ENCODE results near the gene PDE1C. TPM values are rescaled to one million over a fixed set of nuclear protein-coding genes. Genes with fewer than 3 reads are reported as not detected.

Gene PDE1C
- total RNA-seq, 6 experiments from 2014 or later, result 0.19 to 1.9 (median 1.2) TPM

DNA sequence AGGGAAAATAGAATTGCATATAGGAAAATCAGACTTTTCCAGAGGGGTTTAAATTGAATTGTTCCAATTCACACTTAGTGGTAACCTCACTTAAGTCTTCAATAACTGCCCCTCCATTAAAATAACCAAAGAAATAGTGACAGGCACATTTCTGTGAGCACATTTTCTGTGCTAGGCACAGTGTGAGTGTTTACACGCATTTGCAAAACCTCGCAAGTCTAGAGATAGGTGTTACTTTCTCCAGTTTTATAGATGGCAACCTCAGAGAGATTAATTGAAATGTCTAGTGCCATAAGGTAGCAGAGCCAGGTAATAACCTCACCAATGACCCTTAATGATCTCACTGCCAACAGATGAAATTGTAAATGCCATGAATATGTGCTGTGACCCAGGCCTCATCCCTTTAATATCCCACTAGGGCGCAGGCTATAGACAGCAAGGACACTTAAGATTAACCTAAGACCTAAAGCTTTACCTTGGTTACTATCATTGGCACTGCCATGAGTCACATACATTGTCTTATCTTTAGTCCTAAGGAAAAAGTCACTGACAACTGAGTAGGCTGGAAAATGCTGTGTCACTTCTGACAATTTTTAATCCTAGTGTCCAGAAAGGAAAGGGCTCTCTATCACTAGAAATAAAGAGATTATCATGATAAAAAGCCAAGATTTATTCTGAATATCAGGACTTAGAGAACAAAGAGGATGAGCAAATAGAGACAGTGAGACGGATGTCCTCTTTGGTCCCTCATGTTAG is 195.4 kb downstream of the PDE1C start:
- no peak for DNase-seq
- TF ChIP-seq, protein P1, sequence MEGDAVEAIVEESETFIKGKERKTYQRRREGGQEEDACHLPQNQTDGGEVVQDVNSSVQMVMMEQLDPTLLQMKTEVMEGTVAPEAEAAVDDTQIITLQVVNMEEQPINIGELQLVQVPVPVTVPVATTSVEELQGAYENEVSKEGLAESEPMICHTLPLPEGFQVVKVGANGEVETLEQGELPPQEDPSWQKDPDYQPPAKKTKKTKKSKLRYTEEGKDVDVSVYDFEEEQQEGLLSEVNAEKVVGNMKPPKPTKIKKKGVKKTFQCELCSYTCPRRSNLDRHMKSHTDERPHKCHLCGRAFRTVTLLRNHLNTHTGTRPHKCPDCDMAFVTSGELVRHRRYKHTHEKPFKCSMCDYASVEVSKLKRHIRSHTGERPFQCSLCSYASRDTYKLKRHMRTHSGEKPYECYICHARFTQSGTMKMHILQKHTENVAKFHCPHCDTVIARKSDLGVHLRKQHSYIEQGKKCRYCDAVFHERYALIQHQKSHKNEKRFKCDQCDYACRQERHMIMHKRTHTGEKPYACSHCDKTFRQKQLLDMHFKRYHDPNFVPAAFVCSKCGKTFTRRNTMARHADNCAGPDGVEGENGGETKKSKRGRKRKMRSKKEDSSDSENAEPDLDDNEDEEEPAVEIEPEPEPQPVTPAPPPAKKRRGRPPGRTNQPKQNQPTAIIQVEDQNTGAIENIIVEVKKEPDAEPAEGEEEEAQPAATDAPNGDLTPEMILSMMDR (IDR thresholded peaks at IDR 0.05), result no peak
- Mint-ChIP-seq H3K27me3 (ENCODE audit: insufficient read depth) (no peaks in the 10 kb centered on the region), H3K27ac (no peak overlapping the region), H3K9me3 (peaks cover 5% of the 10 kb centered on the region), H3K4me3 (no peak overlapping the region), H3K4me1 (ENCODE audit: low read depth) (no peaks in the 10 kb centered on the region), H3K36me3 (ENCODE audit: low read depth) (no peaks in the 10 kb centered on the region)

DNA sequence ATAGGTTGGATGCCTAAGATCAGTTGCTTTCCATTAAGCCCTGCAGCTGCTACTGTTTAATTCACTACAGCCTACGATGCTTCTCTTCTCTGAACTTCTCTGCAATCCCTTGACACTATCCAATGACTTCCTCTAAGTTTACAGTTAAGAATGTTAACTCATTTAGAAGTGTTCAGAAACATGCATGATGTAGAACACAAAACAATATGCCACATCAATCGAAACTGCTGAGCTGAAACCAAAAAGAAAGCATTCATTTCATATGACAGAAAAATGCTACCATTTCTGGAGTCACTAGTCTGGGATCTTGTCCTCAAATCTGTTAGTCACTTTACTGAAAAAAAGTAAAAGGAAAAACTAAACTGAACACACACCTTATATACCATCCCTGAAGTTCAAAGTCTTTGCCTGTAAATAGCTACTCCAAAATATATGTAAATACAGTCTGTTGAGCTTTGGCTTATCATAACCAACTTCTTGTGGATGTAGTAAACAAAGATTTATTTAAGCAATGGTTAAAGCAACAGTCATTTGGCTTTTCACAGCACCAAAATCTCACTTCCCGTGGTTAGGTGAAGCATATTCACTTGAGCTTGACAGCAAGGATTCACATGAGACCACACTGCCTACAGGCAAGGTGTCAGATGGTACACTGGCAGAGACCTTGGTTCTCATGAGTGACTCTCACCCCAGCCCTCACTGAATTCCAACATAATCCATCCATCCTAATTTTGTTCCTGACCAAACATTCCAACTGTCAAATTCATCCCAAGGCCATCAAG is 196.2 kb downstream of the PDE1C start:
- no peak overlapping the region for H3K27ac Mint-ChIP-seq
- peaks cover 12% of the 10 kb centered on the region for H3K9me3 Mint-ChIP-seq
- no peaks in the 10 kb centered on the region for H3K27me3 Mint-ChIP-seq (ENCODE audit: insufficient read depth)
- DNase-seq, result no peak
- H3K4me3 Mint-ChIP-seq, result no peak overlapping the region
- TF ChIP-seq, protein P1 (IDR thresholded peaks at IDR 0.05), result no peak
- no peaks in the 10 kb centered on the region for H3K36me3 Mint-ChIP-seq (ENCODE audit: low read depth)
- H3K4me1 Mint-ChIP-seq (ENCODE audit: low read depth), result no peaks in the 10 kb centered on the region

DNA sequence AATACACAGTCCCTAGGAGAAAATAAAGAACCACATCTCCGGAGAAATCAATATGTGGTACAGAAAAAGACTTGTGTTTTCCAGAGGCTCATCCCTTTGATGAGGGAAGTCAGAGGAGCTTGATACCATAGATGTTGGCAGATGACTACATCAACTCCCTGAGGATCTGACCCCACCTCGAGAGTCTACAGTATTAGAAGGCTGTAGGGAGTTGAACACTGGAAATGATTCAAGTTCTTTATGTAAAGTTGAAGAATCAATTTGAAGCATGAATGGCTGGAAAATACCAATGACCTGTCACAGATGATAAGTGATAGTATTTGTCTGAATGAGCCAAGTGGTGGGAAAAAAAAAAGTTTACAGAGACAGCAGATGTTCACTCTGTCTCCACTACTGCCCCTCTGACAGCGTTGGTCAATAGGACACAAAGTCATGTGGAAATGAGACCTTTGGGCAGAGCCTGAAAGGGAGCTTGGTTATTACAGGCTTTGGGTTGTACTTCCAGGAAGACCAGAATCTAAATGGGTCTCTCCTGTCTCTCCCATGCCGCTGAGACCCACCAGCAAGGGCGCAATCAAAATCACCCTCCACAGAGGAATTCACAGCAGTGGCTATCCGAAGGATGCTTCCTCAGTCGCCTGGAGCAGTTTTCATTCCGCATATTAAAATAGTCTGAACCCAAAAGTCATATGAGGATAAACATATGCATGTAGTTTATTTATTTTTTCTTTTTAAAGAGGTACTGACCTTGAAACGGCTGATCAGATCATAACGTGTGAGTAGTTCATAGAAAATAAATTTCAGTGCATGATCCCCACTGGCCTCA is 197.4 kb downstream of the PDE1C start:
- H3K27ac Mint-ChIP-seq, result no peak overlapping the region
- H3K27me3 Mint-ChIP-seq (ENCODE audit: insufficient read depth), result no peaks in the 10 kb centered on the region
- peaks cover 21% of the 10 kb centered on the region for H3K9me3 Mint-ChIP-seq
- no peaks in the 10 kb centered on the region for H3K4me1 Mint-ChIP-seq (ENCODE audit: low read depth)
- no peak overlapping the region for H3K4me3 Mint-ChIP-seq
- TF ChIP-seq, protein P1 (IDR thresholded peaks at IDR 0.05), result no peak
- no peak for DNase-seq
- no peaks in the 10 kb centered on the region for H3K36me3 Mint-ChIP-seq (ENCODE audit: low read depth)

DNA sequence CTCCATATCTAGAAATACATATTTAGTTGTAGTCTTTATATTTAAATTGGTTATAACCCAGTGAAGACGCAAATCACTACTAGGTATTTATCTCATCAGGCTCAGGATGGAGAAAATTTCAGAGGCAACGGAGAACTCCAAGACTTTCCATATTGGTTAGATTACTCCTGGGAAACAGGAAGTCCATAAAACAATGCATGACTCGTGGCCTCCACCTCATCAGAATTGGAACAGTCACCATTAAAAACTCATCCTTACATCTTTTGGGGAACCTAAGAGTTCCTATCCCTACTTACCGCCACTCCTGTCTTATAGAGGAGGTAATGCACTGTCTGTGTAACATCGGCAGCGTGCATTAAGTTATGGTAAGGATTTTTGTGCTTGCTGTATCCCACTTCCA is 205.6 kb downstream of the PDE1C start:
- Mint-ChIP-seq H3K36me3 (ENCODE audit: low read depth) (no peaks in the 10 kb centered on the region; the same call in 1 of the 2 replicates), H3K4me3 (no peak overlapping the region), H3K27ac (no peak overlapping the region), H3K27me3 (ENCODE audit: insufficient read depth) (no peaks in the 10 kb centered on the region), H3K9me3 (peaks cover 43% of the 10 kb centered on the region), H3K4me1 (ENCODE audit: low read depth) (no peaks in the 10 kb centered on the region)
- TF ChIP-seq, protein P1 (IDR thresholded peaks at IDR 0.05), result no peak
- DNase-seq, result no peak

DNA sequence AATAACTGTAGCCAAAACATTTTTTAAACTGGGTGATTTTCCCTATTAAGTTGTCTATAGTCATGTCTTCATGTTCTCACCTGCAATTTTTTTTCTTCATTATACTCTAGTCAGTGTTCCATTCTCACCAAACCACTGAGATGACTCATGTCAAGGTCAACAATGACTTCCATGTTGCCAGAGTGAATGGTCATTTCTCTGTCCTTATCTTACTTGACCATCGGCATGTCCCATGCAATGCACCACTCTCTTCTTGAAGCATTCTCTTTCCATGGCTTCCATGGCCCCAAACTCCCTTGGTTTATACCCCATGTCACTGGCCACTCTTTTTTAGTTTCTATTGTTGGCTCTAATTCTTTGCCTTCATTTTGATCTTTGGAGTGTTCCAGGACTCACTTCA is 209.3 kb downstream of the PDE1C start:
- no peak for DNase-seq
- Mint-ChIP-seq H3K9me3 (peaks cover 12% of the 10 kb centered on the region), H3K27ac (no peak overlapping the region), H3K27me3 (ENCODE audit: insufficient read depth) (no peaks in the 10 kb centered on the region), H3K4me3 (no peak overlapping the region), H3K36me3 (ENCODE audit: low read depth) (no peaks in the 10 kb centered on the region), H3K4me1 (ENCODE audit: low read depth) (no peaks in the 10 kb centered on the region)
- TF ChIP-seq, protein P1 (IDR thresholded peaks at IDR 0.05), result no peak
